HepG2 (cell line): ENCODE measurements around the gene MUL1. TPM values are rescaled to one million over a fixed set of nuclear protein-coding genes. Genes with fewer than 3 reads are reported as not detected.
A peak's percentile ranks its signal among the peaks of the same experiment; 100 is the strongest.

ENCODE experiments used
- ASH2L ChIP-seq: fragments of 300-600, 200-600 bp; sonication (generic); IDR thresholded peaks from 2 replicates; pipeline ENCODE4 v1.7.0; 2017; ENCODE audit warnings: low read depth, mild to moderate bottlenecking, moderate library complexity, mixed read lengths, low read length; ENCODE audit not compliant: insufficient read length
- ATF7 ChIP-seq, 2 experiments: fragments of 450-650 bp in 1 of 2; sonication (generic) in 1 of 2; formaldehyde crosslinking in 1 of 2; IDR thresholded peaks; 2 replicates each; pipeline versions ENCODE4 v1.4.0 to v1.6.1; 2016 to 2020; ENCODE audit warnings: antibody characterized with exemption in 1 of 2, mild to moderate bottlenecking in 1 of 2, missing genetic modification reagents in 1 of 2
- KDM4B ChIP-seq: sonication (generic); formaldehyde crosslinking; IDR thresholded peaks from 2 replicates; pipeline ENCODE4 v1.4.0; 2020; ENCODE audit warnings: missing genetic modification reagents
- MEIS2 ChIP-seq: sonication (generic); formaldehyde crosslinking; IDR thresholded peaks from 2 replicates; pipeline ENCODE4 v1.9.0; 2021; ENCODE audit warnings: mild to moderate bottlenecking, missing genetic modification reagents
- MYC ChIP-seq: sonication (generic); formaldehyde crosslinking; IDR thresholded peaks from 2 replicates; pipeline ENCODE4 v1.9.0; 2021; ENCODE audit warnings: missing genetic modification reagents, borderline replicate concordance
- NFKBIZ ChIP-seq: IDR thresholded peaks from 2 replicates; pipeline ENCODE4 v1.6.1; 2018; ENCODE audit warnings: missing genetic modification reagents, missing compliant biosample characterization
- REL ChIP-seq: sonication (generic); formaldehyde crosslinking; conservative IDR thresholded peaks from 2 replicates; pipeline ENCODE4 v1.8.0; 2022; ENCODE audit warnings: mild to moderate bottlenecking, missing genetic modification reagents, moderate library complexity
- SNAI1 ChIP-seq: sonication (generic); formaldehyde crosslinking; IDR thresholded peaks from 2 replicates; pipeline ENCODE4 v1.5.0; 2020; ENCODE audit warnings: mild to moderate bottlenecking, missing genetic modification reagents, borderline replicate concordance
- XRCC5 ChIP-seq: fragments of 200-400 bp; formaldehyde crosslinking; optimal IDR thresholded peaks from 2 replicates; pipeline ENCODE3; 2017; ENCODE audit warnings: mild to moderate bottlenecking, low read length
- ZNF441 ChIP-seq: sonication (generic); formaldehyde crosslinking; IDR thresholded peaks from 2 replicates; pipeline ENCODE4 v1.7.0; 2021; ENCODE audit warnings: missing genetic modification reagents, borderline replicate concordance
- ZNF556 ChIP-seq: sonication (generic); formaldehyde crosslinking; IDR thresholded peaks from 2 replicates; pipeline ENCODE4 v1.4.0; 2020; ENCODE audit warnings: mild to moderate bottlenecking, missing genetic modification reagents, borderline replicate concordance
- polyA plus RNA-seq, 8 experiments: library from polyadenylated mRNA; depleted of rRNA in 3 of 8; stranded (reverse) in 7 of 8; unstranded in 1 of 8; fragments of >200 nt; fragmentation: Illumina TruSeq in 4 of 8; extraction: Trizol in 4 of 8; gene quantifications; 2 replicates each; pipeline versions ENCODE4 v1.2.1 to v1.2.3, GENCODE V29; 2011 to 2016; ENCODE audit warnings: low read depth in 4 of 8, missing spikeins in 1 of 8, mixed read lengths in 1 of 8; ENCODE audit not compliant: insufficient read depth in 1 of 8
- total RNA-seq, 5 experiments: library from RNA; depleted of rRNA; stranded (reverse); fragments of >200 nt; fragmentation: Illumina TruSeq; extraction: Trizol; gene quantifications; 2 replicates each; pipeline ENCODE4 v1.2.3, GENCODE V29; 2016; ENCODE audit warnings: low read depth in 1 of 5
- TF ChIP-seq, protein P1 (sequence below): sonication (generic); formaldehyde crosslinking; IDR thresholded peaks from 2 replicates; pipeline ENCODE4 v1.4.0; 2020; ENCODE audit warnings: missing genetic modification reagents
- TF ChIP-seq, protein P2 (sequence below): sonication (generic); formaldehyde crosslinking; IDR thresholded peaks from 2 replicates; pipeline ENCODE4 v1.4.0; 2020; ENCODE audit warnings: missing genetic modification reagents, borderline replicate concordance
- TF ChIP-seq, protein P3 (sequence below): IDR thresholded peaks from 2 replicates; pipeline ENCODE4 v1.6.1; 2016; ENCODE audit warnings: low read depth, control low read depth
- TF ChIP-seq, protein P4 (sequence below): sonication (generic); formaldehyde crosslinking; conservative IDR thresholded peaks from 2 replicates; pipeline ENCODE4 v1.8.0; 2022; ENCODE audit warnings: mild to moderate bottlenecking, moderate library complexity, missing genetic modification reagents
- TF ChIP-seq, protein P5 (sequence below): sonication (generic); formaldehyde crosslinking; IDR thresholded peaks from 2 replicates; pipeline ENCODE4 v1.4.0; 2020; ENCODE audit warnings: missing genetic modification reagents
- TF ChIP-seq, protein P6 (sequence below): sonication (generic); formaldehyde crosslinking; IDR thresholded peaks from 2 replicates; pipeline ENCODE4 v1.8.1; 2023; ENCODE audit warnings: mild to moderate bottlenecking, moderate library complexity, missing genetic modification reagents

MUL1 gene
- total and polyA plus RNA-seq, 2 of the 13 experiments (the other 11 are each of a cell fraction or from before 2014, with no cell fraction given) = 21.5 to 26.5 TPM

DNA sequence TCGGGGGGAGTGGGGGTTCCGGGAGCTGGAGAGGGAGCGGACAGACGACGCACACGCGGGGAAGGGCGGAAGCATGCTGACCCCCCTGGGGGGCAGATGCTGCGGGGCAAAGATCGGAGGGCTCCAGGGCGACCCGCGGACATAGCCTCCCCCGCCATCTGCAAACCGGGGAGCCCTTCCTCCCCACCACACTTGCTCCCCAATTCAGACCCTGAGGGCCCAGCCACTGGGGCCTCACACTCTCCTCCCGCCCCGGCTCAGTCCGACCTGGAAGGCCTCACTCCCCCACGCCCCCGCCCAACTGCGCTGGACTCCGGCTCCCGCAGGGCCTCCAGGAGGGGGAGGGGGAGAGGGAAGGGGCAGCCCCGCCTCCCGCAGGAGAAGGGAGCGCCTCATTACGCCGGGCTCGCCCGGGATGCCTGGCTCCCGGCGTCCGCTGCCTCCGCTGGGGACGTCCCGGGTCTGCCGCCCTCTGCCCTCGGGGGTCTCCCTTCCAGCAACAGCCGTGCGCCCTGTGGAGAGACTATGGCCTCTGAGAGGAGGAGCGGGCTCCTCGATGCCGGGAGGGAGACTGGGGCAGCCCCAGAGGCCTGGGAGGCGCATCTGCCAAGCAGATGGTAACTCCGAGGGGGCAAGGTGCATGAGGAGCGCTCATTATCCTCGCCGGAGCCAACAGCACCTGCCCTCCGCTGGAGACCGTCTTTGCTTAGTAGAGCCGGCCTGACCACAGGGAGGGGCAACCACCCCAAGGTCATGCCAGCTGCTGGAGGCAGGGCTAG, 21.3 kb downstream of the MUL1 start (continued):
- TF ChIP-seq, protein P1, sequence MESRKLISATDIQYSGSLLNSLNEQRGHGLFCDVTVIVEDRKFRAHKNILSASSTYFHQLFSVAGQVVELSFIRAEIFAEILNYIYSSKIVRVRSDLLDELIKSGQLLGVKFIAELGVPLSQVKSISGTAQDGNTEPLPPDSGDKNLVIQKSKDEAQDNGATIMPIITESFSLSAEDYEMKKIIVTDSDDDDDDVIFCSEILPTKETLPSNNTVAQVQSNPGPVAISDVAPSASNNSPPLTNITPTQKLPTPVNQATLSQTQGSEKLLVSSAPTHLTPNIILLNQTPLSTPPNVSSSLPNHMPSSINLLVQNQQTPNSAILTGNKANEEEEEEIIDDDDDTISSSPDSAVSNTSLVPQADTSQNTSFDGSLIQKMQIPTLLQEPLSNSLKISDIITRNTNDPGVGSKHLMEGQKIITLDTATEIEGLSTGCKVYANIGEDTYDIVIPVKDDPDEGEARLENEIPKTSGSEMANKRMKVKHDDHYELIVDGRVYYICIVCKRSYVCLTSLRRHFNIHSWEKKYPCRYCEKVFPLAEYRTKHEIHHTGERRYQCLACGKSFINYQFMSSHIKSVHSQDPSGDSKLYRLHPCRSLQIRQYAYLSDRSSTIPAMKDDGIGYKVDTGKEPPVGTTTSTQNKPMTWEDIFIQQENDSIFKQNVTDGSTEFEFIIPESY = peak; percentile 19; the same call in 1 of the 2 replicates
- peak; percentile 76 for TF ChIP-seq ASH2L
- TF ChIP-seq, protein P2, sequence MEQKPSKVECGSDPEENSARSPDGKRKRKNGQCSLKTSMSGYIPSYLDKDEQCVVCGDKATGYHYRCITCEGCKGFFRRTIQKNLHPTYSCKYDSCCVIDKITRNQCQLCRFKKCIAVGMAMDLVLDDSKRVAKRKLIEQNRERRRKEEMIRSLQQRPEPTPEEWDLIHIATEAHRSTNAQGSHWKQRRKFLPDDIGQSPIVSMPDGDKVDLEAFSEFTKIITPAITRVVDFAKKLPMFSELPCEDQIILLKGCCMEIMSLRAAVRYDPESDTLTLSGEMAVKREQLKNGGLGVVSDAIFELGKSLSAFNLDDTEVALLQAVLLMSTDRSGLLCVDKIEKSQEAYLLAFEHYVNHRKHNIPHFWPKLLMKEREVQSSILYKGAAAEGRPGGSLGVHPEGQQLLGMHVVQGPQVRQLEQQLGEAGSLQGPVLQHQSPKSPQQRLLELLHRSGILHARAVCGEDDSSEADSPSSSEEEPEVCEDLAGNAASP (CRISPR knock-in tag) = no peak
- TF ChIP-seq, protein P3, sequence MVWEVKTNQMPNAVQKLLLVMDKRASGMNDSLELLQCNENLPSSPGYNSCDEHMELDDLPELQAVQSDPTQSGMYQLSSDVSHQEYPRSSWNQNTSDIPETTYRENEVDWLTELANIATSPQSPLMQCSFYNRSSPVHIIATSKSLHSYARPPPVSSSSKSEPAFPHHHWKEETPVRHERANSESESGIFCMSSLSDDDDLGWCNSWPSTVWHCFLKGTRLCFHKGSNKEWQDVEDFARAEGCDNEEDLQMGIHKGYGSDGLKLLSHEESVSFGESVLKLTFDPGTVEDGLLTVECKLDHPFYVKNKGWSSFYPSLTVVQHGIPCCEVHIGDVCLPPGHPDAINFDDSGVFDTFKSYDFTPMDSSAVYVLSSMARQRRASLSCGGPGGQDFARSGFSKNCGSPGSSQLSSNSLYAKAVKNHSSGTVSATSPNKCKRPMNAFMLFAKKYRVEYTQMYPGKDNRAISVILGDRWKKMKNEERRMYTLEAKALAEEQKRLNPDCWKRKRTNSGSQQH (CRISPR knock-in tag) = 0 out of 2 replicates have a peak, but pooled peaks have one; percentile 59
- peak; percentile 96; the same call in 1 of the 2 replicates for TF ChIP-seq SNAI1 (CRISPR knock-in tag)
- TF ChIP-seq REL = no peak
- no peak for TF ChIP-seq MEIS2 (CRISPR knock-in tag)
- TF ChIP-seq XRCC5 = no peak
- peak; percentile 22; the same call in 1 of the 2 replicates for TF ChIP-seq NFKBIZ (CRISPR knock-in tag)
- TF ChIP-seq, protein P4, sequence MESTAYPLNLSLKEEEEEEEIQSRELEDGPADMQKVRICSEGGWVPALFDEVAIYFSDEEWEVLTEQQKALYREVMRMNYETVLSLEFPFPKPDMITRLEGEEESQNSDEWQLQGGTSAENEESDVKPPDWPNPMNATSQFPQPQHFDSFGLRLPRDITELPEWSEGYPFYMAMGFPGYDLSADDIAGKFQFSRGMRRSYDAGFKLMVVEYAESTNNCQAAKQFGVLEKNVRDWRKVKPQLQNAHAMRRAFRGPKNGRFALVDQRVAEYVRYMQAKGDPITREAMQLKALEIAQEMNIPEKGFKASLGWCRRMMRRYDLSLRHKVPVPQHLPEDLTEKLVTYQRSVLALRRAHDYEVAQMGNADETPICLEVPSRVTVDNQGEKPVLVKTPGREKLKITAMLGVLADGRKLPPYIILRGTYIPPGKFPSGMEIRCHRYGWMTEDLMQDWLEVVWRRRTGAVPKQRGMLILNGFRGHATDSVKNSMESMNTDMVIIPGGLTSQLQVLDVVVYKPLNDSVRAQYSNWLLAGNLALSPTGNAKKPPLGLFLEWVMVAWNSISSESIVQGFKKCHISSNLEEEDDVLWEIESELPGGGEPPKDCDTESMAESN (CRISPR knock-in tag) = peak; percentile 65; the same call in 1 of the 2 replicates
- no peak; the same call in 1 of the 2 replicates for TF ChIP-seq ZNF441 (CRISPR knock-in tag)
- TF ChIP-seq KDM4B = peak; percentile 55; the same call in 1 of the 2 replicates
- TF ChIP-seq ZNF556 (CRISPR knock-in tag) = peak; percentile 67; the same call in 1 of the 2 replicates
- TF ChIP-seq MYC = peak; percentile 74
- TF ChIP-seq, protein P5, sequence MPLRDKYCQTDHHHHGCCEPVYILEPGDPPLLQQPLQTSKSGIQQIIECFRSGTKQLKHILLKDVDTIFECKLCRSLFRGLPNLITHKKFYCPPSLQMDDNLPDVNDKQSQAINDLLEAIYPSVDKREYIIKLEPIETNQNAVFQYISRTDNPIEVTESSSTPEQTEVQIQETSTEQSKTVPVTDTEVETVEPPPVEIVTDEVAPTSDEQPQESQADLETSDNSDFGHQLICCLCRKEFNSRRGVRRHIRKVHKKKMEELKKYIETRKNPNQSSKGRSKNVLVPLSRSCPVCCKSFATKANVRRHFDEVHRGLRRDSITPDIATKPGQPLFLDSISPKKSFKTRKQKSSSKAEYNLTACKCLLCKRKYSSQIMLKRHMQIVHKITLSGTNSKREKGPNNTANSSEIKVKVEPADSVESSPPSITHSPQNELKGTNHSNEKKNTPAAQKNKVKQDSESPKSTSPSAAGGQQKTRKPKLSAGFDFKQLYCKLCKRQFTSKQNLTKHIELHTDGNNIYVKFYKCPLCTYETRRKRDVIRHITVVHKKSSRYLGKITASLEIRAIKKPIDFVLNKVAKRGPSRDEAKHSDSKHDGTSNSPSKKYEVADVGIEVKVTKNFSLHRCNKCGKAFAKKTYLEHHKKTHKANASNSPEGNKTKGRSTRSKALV (CRISPR knock-in tag) = peak; percentile 79
- no peak for TF ChIP-seq ATF7 (IDR thresholded peaks at IDR 0.05)
- TF ChIP-seq ATF7 (CRISPR knock-in tag; IDR thresholded peaks at IDR 0.05) = peak; percentile 36; the same call in 1 of the 2 replicates
- TF ChIP-seq, protein P6, sequence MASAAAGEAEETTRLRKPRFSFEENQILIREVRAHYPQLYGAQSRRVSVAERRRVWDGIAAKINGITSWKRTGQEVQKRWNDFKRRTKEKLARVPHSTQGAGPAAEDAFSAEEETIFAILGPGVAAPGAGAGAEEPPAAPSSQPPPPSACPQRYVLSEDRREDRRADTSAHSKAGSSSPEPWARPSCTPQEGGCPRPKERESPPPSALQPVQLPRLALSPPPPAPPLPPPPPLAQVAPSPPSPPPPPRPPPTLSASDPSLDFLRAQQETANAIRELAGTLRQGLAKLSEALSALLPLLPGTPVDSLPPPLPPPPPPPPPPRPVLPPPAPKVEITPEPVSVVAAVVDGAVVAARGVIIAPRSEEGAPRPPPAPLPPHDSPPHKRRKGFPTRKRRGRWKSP = peak; percentile 95
